ENCODE measurements around the gene CPED1.

The CPED1 gene

GRCh38 chr7:121344093-121344492, 355.6 kb downstream of the CPED1 start:
- no peak overlapping the region for H3K4me3 Mint-ChIP-seq
- H3K27ac Mint-ChIP-seq = no peak overlapping the region
- H3K4me1 Mint-ChIP-seq (ENCODE audit: low read depth) = no peaks in the 10 kb centered on the region
- H3K9me3 Mint-ChIP-seq = no peaks in the 10 kb centered on the region
- H3K36me3 Mint-ChIP-seq (ENCODE audit: low read depth) = peaks cover 41% of the 10 kb centered on the region
- no peaks in the 10 kb centered on the region for H3K27me3 Mint-ChIP-seq

- H3K4me1 Mint-ChIP-seq (ENCODE audit: low read depth) = no peaks in the 10 kb centered on the region
- no peak overlapping the region for H3K27ac Mint-ChIP-seq
- H3K36me3 Mint-ChIP-seq (ENCODE audit: low read depth) = peaks cover 37% of the 10 kb centered on the region
- no peaks in the 10 kb centered on the region for H3K27me3 Mint-ChIP-seq
- no peak overlapping the region for H3K4me3 Mint-ChIP-seq
- H3K9me3 Mint-ChIP-seq = no peaks in the 10 kb centered on the region
Measured at GRCh38 chr7:121344497-121344896, 356.0 kb downstream of the CPED1 start.

Data from stimulated activated naive CD8-positive, alpha-beta T cell treated with anti-CD3 and anti-CD28 coated beads, Interleukin-15, Interleukin-2, amounts not matched to agents 100 ng/mL and 50 ng/mL, for 24 hours (primary cell).